Activated naive CD8-positive, alpha-beta T cell (primary cell): Measurements from ENCODE around the gene TXNRD1.
"Not testable (repeated sequence)": the region's sequence is repeated elsewhere in the genome, so short reads cannot be mapped to it uniquely, and the experiment has no call there.

Source experiments
- H3K27ac Mint-ChIP-seq: one replicate; pipeline ENCODE4 v1.8.0; 2021; ENCODE audit warnings: mixed read lengths
- H3K27me3 Mint-ChIP-seq: one replicate; pipeline ENCODE4 v1.8.0; 2021; ENCODE audit warnings: mixed read lengths
- H3K36me3 Mint-ChIP-seq: one replicate; pipeline ENCODE4 v1.8.0; 2021; ENCODE audit warnings: mixed read lengths
- H3K4me1 Mint-ChIP-seq: one replicate; pipeline ENCODE4 v1.8.0; 2021; ENCODE audit warnings: low read depth, mixed read lengths
- H3K4me3 Mint-ChIP-seq: one replicate; pipeline ENCODE4 v1.8.0; 2021; ENCODE audit warnings: mild to moderate bottlenecking, mixed read lengths
- H3K9me3 Mint-ChIP-seq: one replicate; pipeline ENCODE4 v1.8.0; 2021; ENCODE audit warnings: low read depth, mixed read lengths

Gene TXNRD1

GRCh38 chr12:104323899-104324298, 108.3 kb downstream of the TXNRD1 start:
- peaks cover 17% of the 10 kb centered on the region for H3K36me3 Mint-ChIP-seq
- H3K4me1 Mint-ChIP-seq = no peaks in the 10 kb centered on the region
- no peak overlapping the region for H3K27ac Mint-ChIP-seq
- H3K27me3 Mint-ChIP-seq = no peaks in the 10 kb centered on the region
- no peak overlapping the region for H3K4me3 Mint-ChIP-seq
- H3K9me3 Mint-ChIP-seq = no peaks in the 10 kb centered on the region

- not testable (repeated sequence) for H3K27ac Mint-ChIP-seq, H3K9me3 Mint-ChIP-seq, H3K4me1 Mint-ChIP-seq, H3K4me3 Mint-ChIP-seq, H3K27me3 Mint-ChIP-seq
- H3K36me3 Mint-ChIP-seq = peaks cover 12% of the 10 kb centered on the region
These were observed 112.7 kb downstream of the TXNRD1 start for GRCh38 chr12:104328278-104328677.

DNA sequence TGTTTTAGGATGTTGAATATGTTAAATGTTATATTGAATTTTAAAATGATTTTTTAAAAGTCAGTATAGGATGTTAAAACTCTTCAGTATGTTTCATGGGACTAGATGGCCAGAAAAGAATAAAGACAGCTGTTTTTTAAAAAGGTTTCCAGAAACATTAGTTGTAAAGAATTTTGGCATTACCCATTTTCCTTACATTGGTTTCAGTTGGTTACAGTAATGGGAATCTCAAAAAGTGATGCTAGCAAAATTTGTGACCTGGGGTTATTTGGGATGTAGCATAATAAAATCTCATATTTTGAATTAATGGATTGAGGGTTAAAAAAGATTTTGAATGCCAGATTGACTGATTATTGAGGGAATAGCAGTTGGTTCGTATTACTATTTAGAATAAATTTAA, 113.2 kb downstream of the TXNRD1 start:
- Mint-ChIP-seq H3K4me1 (no peaks in the 10 kb centered on the region), H3K36me3 (peaks cover 13% of the 10 kb centered on the region), H3K9me3 (no peaks in the 10 kb centered on the region), H3K27ac (no peak overlapping the region), H3K27me3 (no peaks in the 10 kb centered on the region), H3K4me3 (no peak overlapping the region)

GRCh38 chr12:104329707-104330532, 114.3 kb downstream of the TXNRD1 start:
- Mint-ChIP-seq H3K4me1 (no peaks in the 10 kb centered on the region), H3K27me3 (no peaks in the 10 kb centered on the region), H3K9me3 (no peaks in the 10 kb centered on the region), H3K27ac (no peak overlapping the region), H3K4me3 (no peak overlapping the region), H3K36me3 (peaks cover 8% of the 10 kb centered on the region)

DNA sequence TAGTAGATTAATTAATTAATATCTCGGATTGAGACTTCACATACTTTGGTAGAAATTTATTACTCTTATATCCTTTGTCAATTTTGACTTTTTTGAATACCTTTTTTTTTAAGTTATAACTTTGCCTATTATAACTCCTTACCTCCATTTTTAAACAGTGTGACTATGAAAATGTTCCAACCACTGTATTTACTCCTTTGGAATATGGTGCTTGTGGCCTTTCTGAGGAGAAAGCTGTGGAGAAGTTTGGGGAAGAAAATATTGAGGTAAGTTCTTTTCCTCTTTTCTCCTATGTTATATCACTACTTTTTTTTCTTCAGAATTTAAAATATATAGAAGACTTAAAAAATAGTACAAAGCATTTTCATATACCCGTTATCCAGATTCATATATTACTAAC, 115.8 kb downstream of the TXNRD1 start:
- Mint-ChIP-seq H3K27ac (no peak overlapping the region), H3K4me1 (no peaks in the 10 kb centered on the region), H3K4me3 (no peak overlapping the region), H3K9me3 (no peaks in the 10 kb centered on the region), H3K36me3 (peaks cover 6% of the 10 kb centered on the region), H3K27me3 (no peaks in the 10 kb centered on the region)

GRCh38 chr12:104332273-104332672, 116.7 kb downstream of the TXNRD1 start:
- not testable (repeated sequence) for H3K27ac Mint-ChIP-seq, H3K36me3 Mint-ChIP-seq, H3K4me1 Mint-ChIP-seq, H3K27me3 Mint-ChIP-seq, H3K9me3 Mint-ChIP-seq, H3K4me3 Mint-ChIP-seq

GRCh38 chr12:104333692-104334255, 118.2 kb downstream of the TXNRD1 start:
- Mint-ChIP-seq H3K4me3 (no peak overlapping the region), H3K9me3 (no peaks in the 10 kb centered on the region), H3K36me3 (peaks cover 5% of the 10 kb centered on the region), H3K27me3 (no peaks in the 10 kb centered on the region), H3K27ac (no peak overlapping the region), H3K4me1 (no peaks in the 10 kb centered on the region)

GRCh38 chr12:104334581-104334980, 119.0 kb downstream of the TXNRD1 start:
- H3K27me3 Mint-ChIP-seq = no peaks in the 10 kb centered on the region
- no peak overlapping the region for H3K27ac Mint-ChIP-seq
- no peaks in the 10 kb centered on the region for H3K9me3 Mint-ChIP-seq
- no peak overlapping the region for H3K4me3 Mint-ChIP-seq
- peaks cover 6% of the 10 kb centered on the region for H3K36me3 Mint-ChIP-seq
- H3K4me1 Mint-ChIP-seq = no peaks in the 10 kb centered on the region

- Mint-ChIP-seq H3K27me3 (no peaks in the 10 kb centered on the region), H3K4me3 (no peak overlapping the region), H3K27ac (no peak overlapping the region), H3K9me3 (no peaks in the 10 kb centered on the region), H3K36me3 (peaks cover 7% of the 10 kb centered on the region), H3K4me1 (no peaks in the 10 kb centered on the region)
These were observed 120.5 kb downstream of the TXNRD1 start for GRCh38 chr12:104336115-104336514.

- no peaks in the 10 kb centered on the region for H3K4me1 Mint-ChIP-seq
- H3K9me3 Mint-ChIP-seq = no peaks in the 10 kb centered on the region
- H3K27ac Mint-ChIP-seq = no peak overlapping the region
- no peak overlapping the region for H3K4me3 Mint-ChIP-seq
- H3K27me3 Mint-ChIP-seq = no peaks in the 10 kb centered on the region
- H3K36me3 Mint-ChIP-seq = peaks cover 9% of the 10 kb centered on the region
These were observed 121.5 kb downstream of the TXNRD1 start for GRCh38 chr12:104337030-104337558.

DNA sequence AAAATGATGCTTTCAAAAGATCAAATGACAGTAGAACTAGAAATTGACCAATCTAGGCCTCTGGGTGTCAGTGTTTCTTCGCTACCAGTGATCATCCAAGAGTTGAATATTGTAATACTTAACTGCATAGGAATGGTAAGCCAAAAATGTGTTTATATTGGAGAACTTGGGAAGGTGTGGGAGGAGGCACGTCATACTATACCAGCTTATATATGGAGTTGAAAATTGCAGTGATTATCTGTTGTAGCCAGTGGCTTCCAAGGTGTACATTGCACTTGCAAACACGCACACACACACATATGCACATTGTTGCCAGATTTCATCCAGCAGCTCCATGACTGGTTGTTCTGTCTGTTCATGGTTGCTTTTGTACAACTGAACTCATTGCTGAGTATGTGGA, 124.1 kb downstream of the TXNRD1 start:
- peaks cover 7% of the 10 kb centered on the region for H3K36me3 Mint-ChIP-seq
- no peak overlapping the region for H3K27ac Mint-ChIP-seq
- H3K4me1 Mint-ChIP-seq = no peaks in the 10 kb centered on the region
- H3K4me3 Mint-ChIP-seq = no peak overlapping the region
- H3K9me3 Mint-ChIP-seq = no peaks in the 10 kb centered on the region
- H3K27me3 Mint-ChIP-seq = no peaks in the 10 kb centered on the region

GRCh38 chr12:104340177-104340576, 124.6 kb downstream of the TXNRD1 start:
- peaks cover 7% of the 10 kb centered on the region for H3K36me3 Mint-ChIP-seq
- no peak overlapping the region for H3K27ac Mint-ChIP-seq
- H3K4me1 Mint-ChIP-seq = no peaks in the 10 kb centered on the region

GRCh38 chr12:104340925-104341611, 125.5 kb downstream of the TXNRD1 start:
- Mint-ChIP-seq H3K27ac (no peak overlapping the region), H3K9me3 (no peaks in the 10 kb centered on the region), H3K4me3 (no peak overlapping the region), H3K27me3 (no peaks in the 10 kb centered on the region), H3K36me3 (peaks cover 7% of the 10 kb centered on the region), H3K4me1 (no peaks in the 10 kb centered on the region)

More at GRCh38 chr12:104340177-104340576, 124.6 kb downstream of the TXNRD1 start:
- Mint-ChIP-seq H3K27me3 (no peaks in the 10 kb centered on the region), H3K4me3 (no peak overlapping the region), H3K9me3 (no peaks in the 10 kb centered on the region)

DNA sequence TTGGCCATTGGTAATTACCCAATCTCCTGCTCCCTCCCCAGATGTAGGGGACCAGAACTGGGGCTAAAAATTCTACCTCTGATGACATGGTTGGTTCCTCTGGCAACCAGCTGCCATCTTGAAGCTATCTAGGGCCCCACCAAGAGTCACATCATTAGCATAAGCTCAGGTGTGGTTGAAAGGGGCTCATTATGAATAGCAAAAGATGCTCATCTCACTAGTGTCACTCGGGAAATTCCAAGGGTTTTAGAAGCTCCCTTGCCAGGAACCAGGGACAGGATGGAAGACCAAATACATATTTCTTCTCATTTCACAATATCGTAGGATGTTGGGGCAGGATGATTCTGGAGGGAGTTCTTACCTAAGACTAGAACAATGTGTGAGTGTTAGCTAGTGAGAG, 126.6 kb downstream of the TXNRD1 start:
- Mint-ChIP-seq H3K4me3 (no peak overlapping the region), H3K27me3 (no peaks in the 10 kb centered on the region), H3K9me3 (no peaks in the 10 kb centered on the region), H3K36me3 (peaks cover 5% of the 10 kb centered on the region), H3K27ac (no peak overlapping the region), H3K4me1 (no peaks in the 10 kb centered on the region)

DNA sequence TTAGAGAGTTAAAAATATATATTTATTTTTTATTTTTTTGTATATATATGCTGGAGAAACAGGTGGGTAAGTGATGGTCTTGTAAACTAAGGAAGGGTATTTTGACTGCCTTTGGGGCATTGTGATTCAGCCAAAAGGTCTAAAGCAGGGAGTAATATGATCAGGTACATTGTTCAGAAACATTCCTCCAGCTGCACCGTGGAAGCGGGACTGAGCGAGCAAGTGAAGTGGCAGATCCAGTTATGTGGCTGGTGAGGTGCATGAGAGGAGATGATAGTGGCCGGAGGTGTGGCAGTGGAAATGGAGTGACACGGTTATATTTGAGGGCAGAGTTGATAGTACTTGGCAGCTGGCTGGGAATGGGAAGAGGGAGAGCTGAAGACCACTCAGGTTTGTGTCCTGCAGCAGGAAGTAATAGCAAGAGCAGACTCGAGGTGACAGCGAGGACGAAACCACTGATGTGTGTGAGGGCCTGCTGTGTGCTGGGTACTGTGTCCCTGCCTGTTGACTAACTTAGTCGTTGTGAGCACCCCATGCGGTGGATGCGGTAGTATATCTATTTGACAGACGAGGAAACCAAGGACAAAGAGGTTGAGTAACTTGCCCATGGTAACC, 127.2 kb downstream of the TXNRD1 start:
- H3K27me3 Mint-ChIP-seq = no peaks in the 10 kb centered on the region
- no peak overlapping the region for H3K4me3 Mint-ChIP-seq
- H3K9me3 Mint-ChIP-seq = no peaks in the 10 kb centered on the region
- H3K36me3 Mint-ChIP-seq = peaks cover 8% of the 10 kb centered on the region
- H3K4me1 Mint-ChIP-seq = no peaks in the 10 kb centered on the region
- no peak overlapping the region for H3K27ac Mint-ChIP-seq
